ENCODE measurements around the gene LMAN1L.

DNA sequence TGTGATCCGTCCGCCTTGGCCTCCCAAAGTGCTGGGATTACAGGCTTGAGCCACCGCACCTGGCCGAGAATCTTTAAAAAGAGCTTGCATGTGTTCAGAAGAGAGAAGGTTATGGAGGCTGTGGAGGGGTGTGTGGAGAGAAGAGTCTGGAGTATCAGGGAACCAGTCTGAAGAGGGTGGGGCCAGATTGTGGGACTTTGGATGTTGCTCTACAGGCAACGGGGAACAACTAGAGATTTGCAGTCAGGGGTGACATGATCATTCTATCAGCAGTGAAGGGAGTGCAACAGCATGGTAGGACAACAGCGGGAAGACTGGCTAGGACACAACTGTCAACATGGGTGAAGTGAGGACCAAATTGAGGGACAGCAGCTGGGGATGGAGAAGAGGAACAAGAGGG, 51.7 kb downstream of the LMAN1L start:
- TF ChIP-seq, protein P1, sequence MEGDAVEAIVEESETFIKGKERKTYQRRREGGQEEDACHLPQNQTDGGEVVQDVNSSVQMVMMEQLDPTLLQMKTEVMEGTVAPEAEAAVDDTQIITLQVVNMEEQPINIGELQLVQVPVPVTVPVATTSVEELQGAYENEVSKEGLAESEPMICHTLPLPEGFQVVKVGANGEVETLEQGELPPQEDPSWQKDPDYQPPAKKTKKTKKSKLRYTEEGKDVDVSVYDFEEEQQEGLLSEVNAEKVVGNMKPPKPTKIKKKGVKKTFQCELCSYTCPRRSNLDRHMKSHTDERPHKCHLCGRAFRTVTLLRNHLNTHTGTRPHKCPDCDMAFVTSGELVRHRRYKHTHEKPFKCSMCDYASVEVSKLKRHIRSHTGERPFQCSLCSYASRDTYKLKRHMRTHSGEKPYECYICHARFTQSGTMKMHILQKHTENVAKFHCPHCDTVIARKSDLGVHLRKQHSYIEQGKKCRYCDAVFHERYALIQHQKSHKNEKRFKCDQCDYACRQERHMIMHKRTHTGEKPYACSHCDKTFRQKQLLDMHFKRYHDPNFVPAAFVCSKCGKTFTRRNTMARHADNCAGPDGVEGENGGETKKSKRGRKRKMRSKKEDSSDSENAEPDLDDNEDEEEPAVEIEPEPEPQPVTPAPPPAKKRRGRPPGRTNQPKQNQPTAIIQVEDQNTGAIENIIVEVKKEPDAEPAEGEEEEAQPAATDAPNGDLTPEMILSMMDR (conservative IDR thresholded peaks at IDR 0.05; ENCODE audit: low read length): no peak
- TF ChIP-seq EZH2phosphoT487 (IDR thresholded peaks at IDR 0.05; ENCODE audit: borderline replicate concordance, low read depth, low read length): no peak
